OCI-LY1 (cell line): Measurements from ENCODE around the gene SCUBE2.
A peak's percentile ranks its signal among the peaks of the same experiment; 100 is the strongest.

Source experiments
- H2AFZ ChIP-seq: fragments of 200-600 bp; sonication (generic), shearing (Covaris generic); 2 replicates; pipeline ENCODE4 v1.6.0; 2014; ENCODE audit warnings: antibody characterized with exemption, mild to moderate bottlenecking, low read length
- H3F3A ChIP-seq: fragments of 200-600 bp; sonication (generic), shearing (Covaris generic); 2 replicates; pipeline ENCODE4 v1.6.0; 2014; ENCODE audit warnings: mild to moderate bottlenecking, antibody characterized with exemption, low read length, moderate library complexity; ENCODE audit not compliant: insufficient read depth
- H3K27ac ChIP-seq: fragments of 200-600 bp; sonication (generic); 2 replicates; pipeline ENCODE4 v1.5.1; 2014; ENCODE audit warnings: low read length, mixed run types, mild to moderate bottlenecking, low read depth; ENCODE audit not compliant: poor library complexity, severe bottlenecking
- H3K27me3 ChIP-seq: fragments of 200-600 bp; sonication (generic); 2 replicates; pipeline ENCODE4 v1.6.0; 2014; ENCODE audit warnings: antibody characterized with exemption, mild to moderate bottlenecking, low read length, moderate library complexity; ENCODE audit not compliant: insufficient read depth
- H3K36me3 ChIP-seq: fragments of 200-600 bp; sonication (generic); 2 replicates; pipeline ENCODE4 v1.6.1; 2014; ENCODE audit warnings: mild to moderate bottlenecking, antibody characterized with exemption, low read length, moderate library complexity, mixed read lengths; ENCODE audit not compliant: insufficient read depth
- H3K4me1 ChIP-seq: fragments of 200-600 bp; sonication (generic); 2 replicates; pipeline ENCODE4 v1.5.1; 2014; ENCODE audit warnings: mild to moderate bottlenecking, low read length, moderate library complexity; ENCODE audit not compliant: insufficient read depth, severe bottlenecking
- H3K4me2 ChIP-seq: fragments of 200-600 bp; sonication (generic), shearing (Covaris generic); 2 replicates; pipeline ENCODE4 v1.6.1; 2014; ENCODE audit warnings: low read length
- H3K4me3 ChIP-seq: fragments of 200-600 bp; sonication (generic); 2 replicates; pipeline ENCODE4 v1.5.1; 2014; ENCODE audit warnings: low read length, low read depth, mild to moderate bottlenecking, mixed read lengths; ENCODE audit not compliant: poor library complexity, severe bottlenecking
- H3K79me2 ChIP-seq: fragments of 200-600 bp; shearing (Covaris generic); 2 replicates; pipeline ENCODE4 v1.6.1; 2016; ENCODE audit warnings: mixed run types, low read length, mixed read lengths; ENCODE audit not compliant: insufficient read depth
- H3K9ac ChIP-seq: fragments of 200-600 bp; sonication (generic), shearing (Covaris generic); 2 replicates; pipeline ENCODE4 v1.6.1; 2014; ENCODE audit warnings: mild to moderate bottlenecking, low read length, mixed read lengths
- H3K9me2 ChIP-seq: fragments of 200-600 bp; sonication (generic), shearing (Covaris generic); 2 replicates; pipeline ENCODE4 v1.6.1; 2014; ENCODE audit warnings: low read depth, mild to moderate bottlenecking, low read length, mixed read lengths
- H3K9me3 ChIP-seq: fragments of 200-600 bp; shearing (Covaris generic); 2 replicates; pipeline ENCODE4 v1.6.1; 2014; ENCODE audit warnings: low read length, mixed read lengths
- H4K20me1 ChIP-seq: fragments of 200-600 bp; sonication (generic), shearing (Covaris generic); 2 replicates; pipeline ENCODE4 v1.6.0; 2016; ENCODE audit warnings: mild to moderate bottlenecking, low read length; ENCODE audit not compliant: insufficient read depth
- CTCF ChIP-seq: fragments of 200-600 bp; sonication (generic), shearing (Covaris generic); IDR thresholded peaks from 2 replicates; pipeline ENCODE4 v1.5.1; 2017; ENCODE audit warnings: mild to moderate bottlenecking, antibody characterized with exemption, low read length, moderate library complexity, mixed read lengths
- EZH2 ChIP-seq: fragments of 200-600 bp; sonication (generic), shearing (Covaris generic); IDR thresholded peaks from 2 replicates; pipeline ENCODE4 v1.8.0; 2017; ENCODE audit warnings: borderline replicate concordance, mixed run types, mild to moderate bottlenecking, antibody characterized with exemption, low read length, moderate library complexity, mixed read lengths

Gene SCUBE2

DNA sequence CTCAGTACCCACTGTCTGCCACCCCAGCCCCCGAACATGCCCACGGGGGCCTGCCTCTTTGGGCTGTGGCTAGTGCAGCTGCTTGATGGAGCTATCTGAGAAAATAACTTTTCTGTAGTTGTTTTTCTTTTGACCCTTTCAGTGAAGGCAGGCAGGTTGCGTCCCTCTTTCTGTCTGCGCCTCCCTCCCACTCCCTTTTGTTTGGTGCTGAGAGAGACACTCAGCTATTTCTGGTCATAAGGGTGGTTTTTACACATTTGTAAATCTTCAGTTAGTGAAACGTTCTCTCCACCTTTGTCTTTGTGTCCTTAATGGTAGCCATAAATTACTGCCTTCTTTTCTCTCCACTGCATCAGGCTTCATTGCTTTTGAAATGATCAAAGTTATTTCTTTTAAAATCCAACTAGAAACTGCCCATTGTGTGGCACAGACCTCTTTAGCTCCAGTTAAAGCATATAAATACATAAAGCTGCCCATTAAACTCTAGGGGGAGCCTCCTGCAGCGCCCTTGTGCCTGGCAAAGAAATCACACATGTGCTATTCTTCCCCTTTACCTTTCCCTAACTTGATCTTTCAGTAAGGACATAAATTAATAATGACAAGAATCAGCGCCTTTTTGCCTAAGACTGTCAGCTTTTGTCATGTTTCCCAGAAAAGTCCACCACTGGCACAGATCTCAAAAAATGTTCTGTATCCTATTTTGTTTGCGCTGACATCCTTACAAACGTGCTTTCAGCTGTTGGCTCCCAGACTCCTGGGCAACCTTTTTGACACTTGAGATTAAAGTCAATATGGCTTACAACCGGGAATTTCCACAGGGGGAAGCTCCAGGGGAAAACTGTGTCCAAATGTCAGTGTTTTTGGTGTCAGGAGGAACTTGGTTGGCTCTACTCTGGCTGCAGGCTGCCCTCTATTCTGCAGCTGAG is 1.7 kb upstream of the SCUBE2 start:
- H3K9ac ChIP-seq, result no peak overlapping the region
- peaks cover 8% of the 10 kb centered on the region; the same call in 1 of the 2 replicates for H3K27me3 ChIP-seq
- TF ChIP-seq CTCF, result peak; percentile 41
- TF ChIP-seq EZH2, result no peak
- no peak overlapping the region for H3K27ac ChIP-seq
- H3F3A ChIP-seq, result no peaks in the 10 kb centered on the region
- no peak overlapping the region for H2AFZ ChIP-seq
- H3K4me2 ChIP-seq, result no peak overlapping the region
- H3K9me3 ChIP-seq, result no peaks in the 10 kb centered on the region
- H3K9me2 ChIP-seq, result no peaks in the 10 kb centered on the region
- H3K36me3 ChIP-seq, result no peaks in the 10 kb centered on the region
- no peaks in the 10 kb centered on the region for H3K79me2 ChIP-seq
- no peaks in the 10 kb centered on the region for H4K20me1 ChIP-seq
- no peak overlapping the region for H3K4me3 ChIP-seq
- H3K4me1 ChIP-seq, result no peaks in the 10 kb centered on the region

DNA sequence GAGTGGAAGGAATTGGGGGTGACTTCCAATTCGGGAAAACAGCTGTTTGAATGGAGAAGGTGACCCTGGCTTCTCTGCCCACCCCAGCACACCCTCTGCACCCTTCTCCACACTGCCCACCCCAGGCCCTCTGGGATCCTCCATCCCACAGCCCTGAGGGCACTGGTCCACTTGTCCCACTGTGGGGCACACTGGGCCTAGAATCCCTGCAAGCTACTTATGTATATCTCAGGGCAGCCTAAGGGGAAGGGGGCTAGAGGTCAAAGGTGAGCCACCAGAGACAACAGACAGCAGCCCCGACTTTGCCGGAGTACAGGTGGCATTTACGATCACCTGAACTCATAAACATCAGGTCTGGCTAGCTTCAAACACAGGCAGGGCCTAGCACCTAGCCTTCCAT is 673 bp upstream of the SCUBE2 start:
- Histone ChIP-seq H3K27ac (no peak overlapping the region), H3K9ac (no peak overlapping the region), H3K36me3 (no peaks in the 10 kb centered on the region), H3K9me3 (no peaks in the 10 kb centered on the region), H3K9me2 (no peaks in the 10 kb centered on the region), H2AFZ (no peak overlapping the region), H3K79me2 (no peaks in the 10 kb centered on the region), H3K4me3 (no peak overlapping the region), H3K4me2 (no peak overlapping the region), H3F3A (no peaks in the 10 kb centered on the region), H3K4me1 (no peaks in the 10 kb centered on the region), H3K27me3 (peaks cover 8% of the 10 kb centered on the region; the same call in 1 of the 2 replicates), H4K20me1 (no peaks in the 10 kb centered on the region)
- no peak for TF ChIP-seq CTCF
- no peak for TF ChIP-seq EZH2

- Histone ChIP-seq H3K27me3 (peaks cover 8% of the 10 kb centered on the region; the same call in 1 of the 2 replicates), H3K4me3 (no peak overlapping the region), H3K27ac (no peak overlapping the region), H3F3A (no peaks in the 10 kb centered on the region), H2AFZ (no peak overlapping the region), H3K9me2 (no peaks in the 10 kb centered on the region), H3K4me2 (no peak overlapping the region), H4K20me1 (no peaks in the 10 kb centered on the region), H3K9me3 (no peaks in the 10 kb centered on the region), H3K36me3 (no peaks in the 10 kb centered on the region), H3K79me2 (no peaks in the 10 kb centered on the region), H3K9ac (no peak overlapping the region), H3K4me1 (no peaks in the 10 kb centered on the region)
- no peak for TF ChIP-seq CTCF
These were observed 833 bp downstream of the SCUBE2 start for GRCh38 chr11:9090488-9091043.
